PC-9 (cell line): ENCODE measurements around the gene RIPOR2. TPM values are rescaled to one million over a fixed set of nuclear protein-coding genes. Genes with fewer than 3 reads are reported as not detected.

Experiments used
- BruUV-seq: library from RNA; stranded (reverse); fragments of 400-500 nt; replicated peaks from 2 replicates; lab custom pipeline; 2021; lab: Mats Ljungman, UMichigan
- CTCF ChIA-PET: fragments of 300-600 bp; sonication (Branson Sonifier 250); formaldehyde crosslinking; loops from one replicate; lab custom pipeline; 2022; ENCODE audit warnings: antibody characterized with exemption; lab: Charles Lee
- POLR2A ChIA-PET: fragments of 300-600 bp; sonication (Branson Sonifier 250); formaldehyde crosslinking; loops from one replicate; lab custom pipeline; 2022; ENCODE audit warnings: antibody characterized with exemption; ENCODE audit not compliant: unreplicated experiment; lab: Charles Lee
- DNase-seq, 2 experiments: peaks; one replicate each; pipeline versions ENCODE4 v3.0.0 to v3.0.0-alpha.2; 2015 to 2022; ENCODE audit warnings: mixed read lengths in 1 of 2
- H2AFZ ChIP-seq: fragments of 200-600 bp; sonication (generic); 2 replicates; pipeline ENCODE4 v1.8.1; 2017; ENCODE audit warnings: antibody characterized with exemption
- H3F3A ChIP-seq: fragments of 200-600 bp; sonication (generic); 2 replicates; pipeline ENCODE4 v1.8.1; 2017; ENCODE audit warnings: antibody characterized with exemption, mild to moderate bottlenecking, low read depth; ENCODE audit not compliant: insufficient read depth
- H3K27ac ChIP-seq: fragments of 200-600 bp; sonication (generic); 2 replicates; pipeline ENCODE4 v1.6.1; 2016; ENCODE audit warnings: mixed run types
- H3K27me3 ChIP-seq: fragments of 200-600 bp; sonication (generic); 2 replicates; pipeline ENCODE4 v1.6.1; 2016; ENCODE audit warnings: low read depth, mixed run types; ENCODE audit not compliant: insufficient read depth
- H3K36me3 ChIP-seq: fragments of 200-600 bp; sonication (generic); 2 replicates; pipeline ENCODE4 v1.6.1; 2016; ENCODE audit warnings: low read depth, mixed run types
- H3K4me1 ChIP-seq: fragments of 200-600 bp; sonication (generic); replicated peaks from 2 replicates; pipeline ENCODE4 v1.6.1; 2016; ENCODE audit warnings: mixed run types; ENCODE audit not compliant: insufficient read depth
- H3K4me2 ChIP-seq: fragments of 200-600 bp; sonication (generic); 2 replicates; pipeline ENCODE4 v1.6.1; 2017; ENCODE audit warnings: mixed run types
- H3K4me3 ChIP-seq: fragments of 200-600 bp; sonication (generic); 2 replicates; pipeline ENCODE4 v1.6.1; 2016; ENCODE audit warnings: mixed run types
- H3K79me2 ChIP-seq: fragments of 200-600 bp; sonication (generic); 2 replicates; pipeline ENCODE4 v1.6.1; 2017; ENCODE audit warnings: low read depth, mixed run types
- H3K9me2 ChIP-seq: fragments of 200-600 bp; sonication (generic); 2 replicates; pipeline ENCODE4 v1.8.1; 2017; ENCODE audit warnings: mild to moderate bottlenecking; ENCODE audit not compliant: insufficient read depth
- H3K9me3 ChIP-seq: fragments of 200-600 bp; sonication (generic); 2 replicates; pipeline ENCODE4 v1.8.1; 2016; ENCODE audit warnings: low read depth; ENCODE audit not compliant: insufficient read depth
- H4K20me1 ChIP-seq: fragments of 200-600 bp; sonication (generic); 2 replicates; pipeline ENCODE4 v1.8.1; 2017; ENCODE audit not compliant: insufficient read depth
- EZH2 ChIP-seq: fragments of 200-600 bp; sonication (generic); IDR thresholded peaks from 2 replicates; pipeline ENCODE4 v1.8.0; 2017; ENCODE audit warnings: antibody characterized with exemption, low read depth
- intact Hi-C: fragments of 100-400 bp; cut with micrococcal nuclease; formaldehyde crosslinking; loops from one replicate; pipeline ENCODE4 v1.10.0; 2022; ENCODE audit not compliant: unreplicated experiment
- total RNA-seq: library from RNA; stranded (reverse); gene quantifications from 2 replicates; pipeline ENCODE4 v1.2.3, GENCODE V29; 2021
- TF ChIP-seq, protein P1 (sequence below): fragments of 200-600 bp; sonication (generic); conservative IDR thresholded peaks from 2 replicates; pipeline ENCODE4 v1.6.1; 2017; ENCODE audit warnings: mixed run types, antibody characterized with exemption, mild to moderate bottlenecking, moderate library complexity

Gene RIPOR2
- total RNA-seq, 1 experiment from 2014 or later: 0.94 TPM

DNA sequence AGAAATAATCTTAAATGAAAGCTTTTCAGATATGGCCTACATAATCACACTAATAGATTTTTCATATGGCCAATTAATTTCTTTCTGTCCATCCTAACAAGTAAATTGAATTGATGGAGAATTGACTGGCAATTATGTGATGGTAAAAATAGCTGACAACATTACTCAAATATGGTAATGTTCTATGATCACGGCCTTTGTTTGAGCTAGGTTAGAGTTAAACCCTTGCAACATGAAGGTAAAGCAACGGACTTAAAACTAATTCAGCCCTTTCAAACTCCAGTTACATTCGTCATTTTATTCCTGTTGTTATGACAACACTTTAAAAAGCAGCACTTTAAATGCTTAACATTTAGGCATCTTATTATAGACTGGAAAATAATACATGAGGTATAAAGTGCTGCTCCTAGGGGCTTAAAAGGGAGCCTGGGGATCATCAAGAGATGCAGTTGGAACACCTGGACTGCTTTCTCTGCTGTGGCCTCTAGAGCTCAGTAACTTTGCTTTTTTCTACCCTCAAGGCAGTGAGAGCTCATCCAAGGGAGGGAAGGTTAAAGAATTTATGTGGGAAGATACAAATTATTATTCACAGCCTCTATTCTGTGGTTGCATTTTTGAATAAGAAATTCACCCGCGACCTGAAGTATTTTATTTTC, 46.9 kb downstream of the RIPOR2 start:
- H2AFZ ChIP-seq: no peak overlapping the region
- no peaks in the 10 kb centered on the region for H3K79me2 ChIP-seq
- no peak overlapping the region for H3K4me2 ChIP-seq
- H3K9me3 ChIP-seq: no peaks in the 10 kb centered on the region
- no TSS peak for BruUV-seq
- POLR2A ChIA-PET: no interaction called here
- H3K9me2 ChIP-seq: no peaks in the 10 kb centered on the region
- H3F3A ChIP-seq: no peaks in the 10 kb centered on the region
- H3K27me3 ChIP-seq: no peaks in the 10 kb centered on the region
- H3K4me1 ChIP-seq: no peaks in the 10 kb centered on the region
- TF ChIP-seq, protein P1, sequence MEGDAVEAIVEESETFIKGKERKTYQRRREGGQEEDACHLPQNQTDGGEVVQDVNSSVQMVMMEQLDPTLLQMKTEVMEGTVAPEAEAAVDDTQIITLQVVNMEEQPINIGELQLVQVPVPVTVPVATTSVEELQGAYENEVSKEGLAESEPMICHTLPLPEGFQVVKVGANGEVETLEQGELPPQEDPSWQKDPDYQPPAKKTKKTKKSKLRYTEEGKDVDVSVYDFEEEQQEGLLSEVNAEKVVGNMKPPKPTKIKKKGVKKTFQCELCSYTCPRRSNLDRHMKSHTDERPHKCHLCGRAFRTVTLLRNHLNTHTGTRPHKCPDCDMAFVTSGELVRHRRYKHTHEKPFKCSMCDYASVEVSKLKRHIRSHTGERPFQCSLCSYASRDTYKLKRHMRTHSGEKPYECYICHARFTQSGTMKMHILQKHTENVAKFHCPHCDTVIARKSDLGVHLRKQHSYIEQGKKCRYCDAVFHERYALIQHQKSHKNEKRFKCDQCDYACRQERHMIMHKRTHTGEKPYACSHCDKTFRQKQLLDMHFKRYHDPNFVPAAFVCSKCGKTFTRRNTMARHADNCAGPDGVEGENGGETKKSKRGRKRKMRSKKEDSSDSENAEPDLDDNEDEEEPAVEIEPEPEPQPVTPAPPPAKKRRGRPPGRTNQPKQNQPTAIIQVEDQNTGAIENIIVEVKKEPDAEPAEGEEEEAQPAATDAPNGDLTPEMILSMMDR: no peak
- no peak for TF ChIP-seq EZH2
- H4K20me1 ChIP-seq: no peaks in the 10 kb centered on the region
- CTCF ChIA-PET: no interaction called here
- H3K27ac ChIP-seq: no peak overlapping the region
- intact Hi-C loops: no loop called here
- no peak for DNase-seq
- H3K4me3 ChIP-seq: no peak overlapping the region
- no peaks in the 10 kb centered on the region for H3K36me3 ChIP-seq

DNA sequence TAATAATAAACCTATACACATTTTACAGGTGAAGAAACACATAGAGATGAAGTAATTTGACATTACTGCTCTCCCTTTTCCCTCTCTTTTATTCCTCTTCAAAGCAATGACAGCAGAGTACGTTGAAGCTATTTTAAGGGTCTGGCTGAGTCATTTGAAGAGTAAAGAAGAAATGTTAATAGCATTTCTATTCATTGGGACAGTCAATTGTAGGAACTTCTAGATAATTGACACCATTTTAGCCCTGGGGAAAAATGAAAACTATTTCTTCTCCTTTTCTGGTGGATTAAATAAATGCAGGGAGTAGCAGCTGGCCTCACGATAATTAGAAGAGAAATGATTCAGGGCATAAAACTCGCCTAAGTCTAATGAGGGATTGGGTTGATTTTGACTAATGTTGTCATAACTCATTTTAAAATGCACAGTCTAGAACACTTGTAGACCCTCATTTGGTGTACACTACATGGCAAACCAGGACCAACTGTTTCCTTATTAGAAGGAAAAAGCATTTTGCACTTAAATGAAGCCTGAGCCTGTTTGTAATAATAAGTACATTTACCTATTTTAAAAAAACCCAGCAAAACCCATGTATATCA, 48.1 kb downstream of the RIPOR2 start:
- Histone ChIP-seq H4K20me1 (no peaks in the 10 kb centered on the region), H3K4me3 (no peak overlapping the region), H3K9me3 (no peaks in the 10 kb centered on the region), H3K27me3 (no peaks in the 10 kb centered on the region), H2AFZ (no peak overlapping the region), H3K36me3 (no peaks in the 10 kb centered on the region), H3K4me1 (peaks cover 7% of the 10 kb centered on the region), H3K9me2 (no peaks in the 10 kb centered on the region), H3K4me2 (no peak overlapping the region), H3F3A (peaks cover under 1% of the 10 kb centered on the region; the same call in 1 of the 2 replicates), H3K79me2 (no peaks in the 10 kb centered on the region), H3K27ac (no peak overlapping the region)
- TF ChIP-seq EZH2: no peak
- TF ChIP-seq, protein P1: no peak
- no peak for DNase-seq
- intact Hi-C loops: no loop called here
- ChIA-PET CTCF (no interaction called here), POLR2A (interaction anchor here (0.6 kb wide), 1 partner anchor 314 kb away, joined by 3 read pairs; no protein-coding TSS in a partner anchor)
- no TSS peak for BruUV-seq

DNA sequence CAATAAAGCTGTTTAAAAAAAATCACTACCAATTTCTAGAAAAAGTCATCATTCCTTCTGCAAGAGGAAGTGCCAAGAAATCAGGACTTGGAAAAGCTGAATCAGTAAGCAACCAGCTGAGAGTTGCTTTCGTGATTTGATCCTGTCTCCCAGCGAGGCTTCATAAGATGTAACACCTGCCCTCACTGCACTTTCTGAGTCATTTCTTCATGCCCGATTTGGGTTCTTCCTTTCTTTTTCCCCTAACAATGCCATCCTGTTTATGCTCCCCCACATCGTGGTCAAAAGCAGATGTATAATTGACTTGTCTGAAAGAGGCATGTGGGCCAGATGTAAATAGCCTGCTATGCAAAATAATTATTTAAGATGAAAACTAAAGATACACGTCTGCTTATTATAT, 52.1 kb downstream of the RIPOR2 start:
- intact Hi-C loops: no loop called here
- no peak overlapping the region for H3K27ac ChIP-seq
- H3K4me2 ChIP-seq: no peak overlapping the region
- TF ChIP-seq EZH2: no peak
- TF ChIP-seq, protein P1: no peak
- ChIA-PET CTCF (no interaction called here), POLR2A (no interaction called here)
- H3K4me1 ChIP-seq: peaks cover 15% of the 10 kb centered on the region
- no peaks in the 10 kb centered on the region for H3K27me3 ChIP-seq
- H3K4me3 ChIP-seq: no peak overlapping the region
- no peaks in the 10 kb centered on the region for H3K79me2 ChIP-seq
- no peak overlapping the region for H2AFZ ChIP-seq
- peaks cover 2% of the 10 kb centered on the region; the same call in 1 of the 2 replicates for H3K9me3 ChIP-seq
- no peaks in the 10 kb centered on the region for H3K9me2 ChIP-seq
- DNase-seq: no peak
- BruUV-seq: no TSS peak
- no peaks in the 10 kb centered on the region for H3K36me3 ChIP-seq
- peaks cover 7% of the 10 kb centered on the region; the same call in 1 of the 2 replicates for H3F3A ChIP-seq
- no peaks in the 10 kb centered on the region for H4K20me1 ChIP-seq
